Measurements from ENCODE around the gene C10orf71. TPM values are rescaled to one million over a fixed set of nuclear protein-coding genes. Genes with fewer than 3 reads are reported as not detected.

The C10orf71 gene
- total RNA-seq, 1 experiment from 2014 or later, result not detected

DNA sequence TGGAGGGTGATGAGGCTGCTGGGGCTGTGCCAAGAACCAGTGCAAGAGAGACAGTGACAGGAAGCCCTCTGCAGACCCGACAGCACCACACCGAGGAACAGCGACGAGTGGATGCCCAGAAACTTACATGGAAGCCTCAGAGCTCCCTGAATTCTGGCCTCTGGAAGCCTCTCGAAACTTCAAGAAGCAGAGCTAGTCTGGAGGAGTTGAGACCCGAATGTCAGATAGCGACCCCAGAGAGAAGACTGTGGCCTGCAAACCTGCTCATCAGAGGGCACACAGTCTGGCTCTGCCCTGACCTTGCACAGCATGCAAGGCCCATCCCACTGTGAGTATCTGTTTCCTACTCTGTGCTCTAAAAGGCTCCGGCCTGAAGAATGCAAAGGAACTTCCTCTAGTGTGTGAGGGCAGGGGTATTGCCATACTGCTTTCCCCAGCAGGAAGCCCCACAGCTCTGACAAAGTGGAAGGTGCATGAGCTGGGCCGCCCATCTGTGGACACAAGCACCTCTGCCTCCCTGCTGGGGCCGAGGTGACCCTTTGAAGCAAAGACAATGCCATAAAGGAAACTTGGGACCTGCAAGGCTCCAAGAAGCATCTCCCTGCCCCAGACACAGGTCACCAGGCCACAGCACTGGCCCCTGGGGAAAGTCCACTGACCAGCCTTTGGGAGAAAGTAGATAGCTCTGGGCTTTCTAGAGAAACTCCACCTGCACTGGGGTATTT, 10.5 kb upstream of the C10orf71 start:
- DNase-seq (ENCODE audit: low read depth), result no peak
- in situ Hi-C loops (cut with HindIII; ENCODE audit: low pct_unique_long_range_greater_than_20kb, low sequenced_read_pairs), result no loop called here

DNA sequence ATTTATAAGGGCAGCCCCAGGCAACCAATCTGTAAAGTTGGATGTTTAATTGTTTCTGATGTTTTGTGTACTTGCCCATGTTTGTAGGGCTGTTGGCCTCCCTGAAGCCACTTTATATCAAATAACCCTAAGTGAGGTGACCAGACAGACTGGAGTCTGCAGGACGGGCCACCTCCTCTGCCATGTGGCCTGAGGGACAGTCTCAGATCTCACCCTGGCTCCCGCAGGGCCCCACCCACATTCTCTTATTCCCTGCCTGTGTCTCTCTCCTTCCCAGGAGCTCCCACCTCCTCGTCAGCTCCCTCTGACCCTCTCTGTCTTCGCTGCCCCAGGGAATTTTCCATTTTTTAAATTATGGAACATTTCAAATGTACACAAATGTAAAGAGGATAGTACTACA, 9.5 kb upstream of the C10orf71 start:
- in situ Hi-C loops (cut with HindIII; ENCODE audit: low pct_unique_long_range_greater_than_20kb, low sequenced_read_pairs), result no loop called here
- no peak for DNase-seq (ENCODE audit: low read depth)

DNA sequence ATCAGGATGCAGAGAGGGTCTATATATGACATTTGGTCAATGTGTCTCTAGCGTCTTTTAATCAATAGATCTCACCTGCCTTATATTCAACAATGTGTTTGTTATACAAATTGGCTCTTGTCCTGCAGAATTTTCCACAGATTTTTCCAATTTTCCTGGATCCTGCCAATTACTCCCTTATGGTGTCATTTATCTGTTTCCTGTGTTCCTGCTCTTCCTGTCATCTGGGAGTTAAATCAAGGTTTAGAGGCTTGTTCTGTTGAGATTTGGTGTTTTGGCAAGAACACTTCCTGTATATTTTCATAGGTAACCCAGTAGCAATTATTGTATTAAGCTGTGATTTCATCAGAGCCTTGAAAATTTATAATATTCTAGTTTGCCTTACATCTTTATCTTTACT, 8.8 kb upstream of the C10orf71 start:
- DNase-seq (ENCODE audit: low read depth), result no peak
- in situ Hi-C loops (cut with HindIII; ENCODE audit: low pct_unique_long_range_greater_than_20kb, low sequenced_read_pairs), result no loop called here

DNA sequence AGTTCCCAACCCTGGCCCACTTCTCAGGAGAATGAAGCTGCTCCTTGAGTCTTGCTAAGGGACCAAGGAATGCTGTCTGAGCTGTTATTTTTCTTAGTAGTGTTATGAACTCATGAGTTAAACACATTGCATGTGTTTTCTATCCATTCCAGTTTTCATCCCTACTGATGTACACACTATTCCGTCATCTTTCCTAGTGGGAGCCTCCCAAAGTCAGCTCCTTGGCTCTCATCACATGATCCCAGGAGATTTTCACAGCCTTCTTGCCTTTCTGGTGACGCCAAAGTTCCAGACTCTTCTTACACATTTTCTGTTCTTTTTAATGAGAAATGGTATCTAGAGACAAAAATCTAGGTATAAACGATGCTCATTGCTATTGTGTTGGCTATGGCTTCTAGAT, 8.4 kb upstream of the C10orf71 start:
- no peak for DNase-seq (ENCODE audit: low read depth)
- in situ Hi-C loops (cut with HindIII; ENCODE audit: low pct_unique_long_range_greater_than_20kb, low sequenced_read_pairs), result no loop called here

DNA sequence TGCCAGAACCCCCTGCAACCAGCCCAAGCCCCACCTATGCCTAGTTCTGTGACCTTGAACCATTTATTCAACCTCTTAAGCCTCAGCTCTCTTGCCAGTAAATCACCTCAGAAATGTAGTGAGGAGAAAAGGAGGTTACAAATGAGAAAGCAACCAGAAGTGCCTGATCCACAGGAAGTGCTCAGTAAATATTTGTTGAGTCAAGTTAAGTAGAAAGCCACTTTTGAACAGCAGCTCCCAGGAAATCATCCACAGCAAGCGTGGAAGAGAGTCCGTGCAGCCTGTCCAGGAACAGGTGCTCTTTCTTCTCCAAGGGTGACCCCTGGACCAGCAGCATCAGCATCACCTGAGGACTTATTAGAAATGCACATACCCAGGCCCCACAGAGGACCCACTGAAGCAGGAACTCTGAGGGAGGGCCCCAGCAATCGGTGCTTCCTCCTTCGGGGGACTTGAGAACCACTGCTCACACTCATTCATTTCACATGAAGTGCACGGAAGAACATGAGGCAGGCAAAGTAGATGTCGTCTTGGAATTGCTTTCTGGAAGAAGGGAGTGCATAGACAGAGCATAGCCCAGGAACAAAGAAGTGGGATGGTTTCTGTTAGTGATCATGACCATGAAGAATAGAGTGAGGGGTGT, 6.3 kb upstream of the C10orf71 start:
- in situ Hi-C loops (cut with HindIII; ENCODE audit: low pct_unique_long_range_greater_than_20kb, low sequenced_read_pairs), result no loop called here
- DNase-seq (ENCODE audit: low read depth), result no peak

DNA sequence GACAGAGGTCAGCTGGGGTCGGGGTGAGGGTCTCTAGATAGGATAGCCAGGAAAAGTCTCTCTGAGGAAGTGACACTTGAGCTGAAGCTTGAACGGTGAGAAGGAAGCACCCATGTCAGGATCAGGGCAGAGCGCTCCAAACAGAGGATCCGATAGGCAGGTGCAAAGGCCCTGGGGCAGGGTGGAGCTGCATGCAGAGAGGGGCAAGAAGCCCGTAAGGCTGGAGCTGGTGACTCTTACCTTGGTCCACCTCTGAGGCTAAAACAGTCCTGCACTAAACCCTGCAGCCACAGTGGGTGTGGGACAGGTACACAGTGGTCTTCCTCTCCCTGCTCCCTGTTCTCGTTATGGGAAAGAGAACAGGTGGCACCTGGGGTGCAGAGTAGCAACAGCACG, 5.8 kb upstream of the C10orf71 start:
- DNase-seq (ENCODE audit: low read depth), result no peak
- in situ Hi-C loops (cut with HindIII; ENCODE audit: low pct_unique_long_range_greater_than_20kb, low sequenced_read_pairs), result no loop called here

DNA sequence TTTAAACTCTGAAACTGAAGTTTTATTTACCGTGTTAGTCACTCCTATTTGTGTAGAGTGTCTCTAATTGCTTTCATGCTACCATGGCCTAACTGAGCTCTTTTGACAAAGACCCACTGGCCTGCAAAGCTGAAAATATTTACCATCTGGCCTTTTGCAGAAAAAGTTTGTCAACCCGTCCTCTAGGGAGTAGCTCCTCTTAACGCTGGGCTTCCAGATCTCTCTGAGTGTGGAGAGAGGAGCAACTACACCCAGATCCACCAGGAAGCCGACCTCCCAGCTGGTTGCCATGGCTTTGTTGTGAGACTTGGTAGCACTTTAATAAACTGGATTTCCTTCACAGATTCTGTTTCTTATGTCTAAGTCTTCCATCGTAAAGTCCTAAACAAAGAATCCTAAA, 4.2 kb upstream of the C10orf71 start:
- DNase-seq (ENCODE audit: low read depth), result no peak

DNA sequence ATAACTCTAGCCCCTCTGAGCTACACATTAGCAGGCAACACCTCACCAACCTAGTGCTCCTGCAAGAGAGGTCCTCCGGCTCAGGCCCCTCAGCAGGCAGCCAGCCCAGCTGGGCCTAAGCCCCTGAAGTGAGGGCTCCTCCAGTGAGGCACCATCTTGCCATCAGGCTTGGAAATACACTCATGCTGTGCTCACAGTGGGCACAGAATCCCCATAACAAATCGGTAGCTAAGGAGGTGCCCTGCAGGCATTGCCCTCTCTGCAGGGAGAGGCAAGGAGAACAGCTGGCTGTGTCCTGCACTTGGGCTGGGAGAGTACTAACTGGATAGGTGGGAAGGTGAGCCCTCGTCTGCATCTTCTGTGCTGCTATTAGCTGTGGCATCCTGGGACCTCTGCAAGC, 3.7 kb upstream of the C10orf71 start:
- DNase-seq (ENCODE audit: low read depth), result no peak
- in situ Hi-C loops (cut with HindIII; ENCODE audit: low pct_unique_long_range_greater_than_20kb, low sequenced_read_pairs), result no loop called here

More for the DNA sequence above, 4.2 kb upstream of the C10orf71 start:
- in situ Hi-C loops (cut with HindIII; ENCODE audit: low pct_unique_long_range_greater_than_20kb, low sequenced_read_pairs), result no loop called here

DNA sequence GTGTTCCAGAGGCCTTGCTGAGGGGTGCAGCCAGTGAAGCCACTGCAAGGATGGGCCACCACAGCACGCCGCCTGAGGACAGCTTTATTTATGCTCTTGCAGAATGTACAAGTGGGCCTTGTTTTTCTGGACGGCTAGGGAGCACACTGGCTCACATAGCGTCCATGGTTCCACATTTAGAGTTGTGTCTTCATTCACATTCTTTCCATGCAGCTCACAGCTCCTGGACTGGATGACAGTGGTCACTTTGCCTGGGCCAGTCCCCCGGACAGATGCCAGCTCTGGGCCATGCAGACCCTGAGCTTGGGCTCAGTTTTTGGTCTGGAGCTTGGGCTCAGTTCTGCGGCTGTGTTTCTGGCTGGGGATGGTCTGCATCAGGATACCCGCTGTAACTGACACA, 2.6 kb upstream of the C10orf71 start:
- in situ Hi-C loops (cut with HindIII; ENCODE audit: low pct_unique_long_range_greater_than_20kb, low sequenced_read_pairs), result no loop called here
- no peak for DNase-seq (ENCODE audit: low read depth)

DNA sequence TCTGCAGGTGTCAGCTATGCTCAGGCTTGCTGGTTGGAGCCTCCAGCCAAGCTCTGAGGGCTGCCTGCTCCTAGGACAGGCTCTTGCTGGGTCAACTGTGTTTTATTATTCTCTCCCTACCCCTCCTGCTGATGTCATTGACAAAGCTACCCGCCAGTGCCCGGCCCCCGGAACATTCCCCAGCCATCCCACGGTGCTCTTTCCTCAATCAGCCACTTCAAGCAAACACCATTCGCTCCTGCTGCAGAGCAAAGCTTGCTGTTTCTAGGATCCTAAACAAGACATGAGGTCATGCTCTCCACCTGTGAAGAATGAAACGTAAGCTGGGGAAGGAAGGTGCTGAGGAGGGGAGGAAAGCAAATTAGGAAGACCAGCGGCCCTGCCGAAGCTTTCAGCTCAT, 2.1 kb upstream of the C10orf71 start:
- in situ Hi-C loops (cut with HindIII; ENCODE audit: low pct_unique_long_range_greater_than_20kb, low sequenced_read_pairs), result no loop called here
- no peak for DNase-seq (ENCODE audit: low read depth)

DNA sequence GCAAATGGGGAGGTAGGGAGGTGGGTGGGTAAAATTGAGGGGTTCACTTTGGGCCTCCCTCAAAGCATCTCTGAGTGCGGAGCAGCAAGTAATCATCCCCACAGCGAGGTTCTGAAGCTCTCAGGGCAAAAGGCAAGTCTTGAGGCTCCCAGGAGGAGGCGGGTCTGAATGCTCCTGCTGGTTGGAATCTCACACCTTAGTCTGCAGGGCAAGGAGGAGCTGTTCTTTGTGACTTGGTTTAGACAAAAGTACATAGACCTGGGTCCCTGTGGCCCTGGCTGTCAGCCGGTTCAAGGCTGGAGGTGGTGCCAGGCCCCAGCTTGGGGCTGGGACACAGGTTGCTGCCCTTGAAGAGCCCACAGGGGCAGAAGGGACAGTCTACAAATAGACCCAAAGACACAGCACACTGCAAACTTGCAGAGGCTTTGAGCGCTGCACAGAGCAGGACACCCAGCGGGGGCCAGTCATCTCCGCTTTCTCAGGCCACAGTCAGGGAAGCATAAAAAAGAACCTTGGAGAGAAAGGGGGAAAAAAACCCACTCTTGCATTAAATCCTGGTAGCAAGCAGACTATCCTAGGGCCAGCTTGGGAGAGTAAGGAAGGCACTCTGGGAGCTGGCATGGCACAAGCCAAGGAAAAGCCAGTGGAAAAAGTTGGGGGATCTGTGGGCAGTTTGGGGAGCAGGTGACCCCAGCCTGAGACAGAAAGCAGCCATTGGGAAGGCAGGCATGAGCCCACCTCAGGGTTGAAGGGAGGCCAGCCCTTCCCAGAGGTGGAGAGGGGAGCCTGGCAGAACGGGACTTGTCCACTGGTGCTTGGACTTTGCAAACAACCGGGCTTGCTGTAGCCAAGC, 926 bp upstream of the C10orf71 start:
- no peak for DNase-seq (ENCODE audit: low read depth)
- in situ Hi-C loops (cut with HindIII; ENCODE audit: low pct_unique_long_range_greater_than_20kb, low sequenced_read_pairs), result no loop called here

DNA sequence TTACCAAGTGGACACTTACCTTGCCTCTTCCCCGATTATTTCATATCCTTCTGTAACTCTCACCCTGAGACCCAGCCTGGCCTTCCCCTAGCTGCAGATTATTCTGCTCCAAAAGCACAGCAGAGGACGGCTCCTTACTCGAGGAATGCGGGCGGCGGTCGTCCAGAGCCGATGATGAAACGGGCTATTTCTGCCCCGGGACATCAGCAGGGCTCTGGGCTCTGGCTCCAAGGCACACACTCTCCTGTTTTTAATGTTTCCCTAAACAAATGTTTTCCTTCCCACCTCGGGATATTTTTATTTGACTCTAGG, 343 bp upstream of the C10orf71 start:
- in situ Hi-C loops (cut with HindIII; ENCODE audit: low pct_unique_long_range_greater_than_20kb, low sequenced_read_pairs), result no loop called here
- no peak for DNase-seq (ENCODE audit: low read depth)

DNA sequence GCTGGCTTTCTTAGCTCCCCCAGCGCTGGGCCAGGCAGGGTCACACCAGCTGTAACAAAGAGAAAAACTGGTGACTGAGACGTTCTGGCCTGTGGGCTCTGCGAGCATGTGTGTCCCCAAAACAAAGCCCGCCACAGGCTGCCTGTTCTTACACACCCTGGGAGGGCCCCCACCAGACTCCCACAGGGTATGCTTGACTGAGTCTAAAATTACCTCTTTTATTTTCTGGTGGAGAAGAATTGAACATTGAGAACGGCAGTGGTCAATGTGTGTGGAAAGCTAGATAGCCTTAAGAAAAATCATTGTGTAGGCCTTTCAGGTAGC, 808 bp downstream of the C10orf71 start:
- in situ Hi-C loops (cut with HindIII; ENCODE audit: low pct_unique_long_range_greater_than_20kb, low sequenced_read_pairs), result no loop called here
- DNase-seq (ENCODE audit: low read depth), result no peak

DNA sequence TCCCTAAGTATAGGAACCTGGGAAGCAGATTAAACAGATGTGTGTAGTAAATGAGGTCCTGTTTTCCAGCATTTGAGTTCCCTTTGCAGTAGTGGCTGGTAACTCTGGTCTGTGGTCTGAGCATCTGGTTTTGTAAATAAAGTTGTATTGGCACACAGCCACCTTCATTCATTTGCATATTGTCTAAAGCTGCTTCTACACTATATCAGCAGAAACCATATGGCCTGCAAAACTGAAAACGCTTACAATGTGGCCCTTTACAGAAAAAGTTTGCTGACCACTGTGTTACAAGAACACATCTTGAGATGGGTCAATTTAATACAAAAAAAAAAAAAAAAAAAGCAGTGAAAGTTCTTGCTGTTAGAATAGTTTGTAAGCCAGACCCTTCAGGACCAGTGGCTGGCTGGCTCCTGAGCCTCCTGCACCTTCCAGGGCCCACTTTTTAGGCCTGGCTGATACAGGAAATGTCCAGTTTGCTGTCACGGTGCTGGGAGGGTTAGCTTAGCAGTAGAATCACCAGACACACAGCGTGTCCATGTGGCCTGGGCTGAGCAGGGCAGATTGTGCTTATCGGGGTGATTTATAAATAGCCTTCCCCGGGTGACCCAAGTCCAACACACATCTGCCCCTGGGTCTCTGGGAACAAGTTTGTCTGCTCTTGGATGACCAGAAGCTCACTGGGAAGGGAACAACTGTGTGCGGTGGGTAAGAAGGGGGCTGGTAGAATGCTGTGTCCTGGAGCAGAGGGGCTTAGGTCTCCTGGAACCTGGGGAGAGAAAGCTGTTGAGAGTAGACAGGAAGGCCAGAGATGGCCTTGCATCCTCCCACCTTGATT, 1.4 kb downstream of the C10orf71 start:
- in situ Hi-C loops (cut with HindIII; ENCODE audit: low pct_unique_long_range_greater_than_20kb, low sequenced_read_pairs), result no loop called here
- no peak for DNase-seq (ENCODE audit: low read depth)

DNA sequence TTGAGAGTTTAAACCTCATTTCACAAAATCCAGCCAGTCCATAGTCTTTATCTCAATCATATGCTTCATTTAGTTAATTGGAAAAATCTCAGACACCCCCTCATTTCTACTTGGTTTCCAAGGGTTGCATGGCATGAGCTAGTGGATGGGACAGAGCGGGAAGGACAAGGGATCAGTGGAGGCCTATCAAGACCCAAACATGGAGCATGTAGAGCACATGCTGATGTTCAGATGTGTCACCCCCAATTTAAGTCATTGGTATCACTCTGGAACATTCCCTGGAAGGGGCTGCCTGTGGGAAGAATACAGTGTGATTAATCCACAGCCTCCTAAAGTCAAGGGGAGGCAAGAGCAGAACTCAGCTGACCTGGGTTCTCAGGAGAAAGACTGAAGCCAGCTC, 2.3 kb downstream of the C10orf71 start:
- in situ Hi-C loops (cut with HindIII; ENCODE audit: low pct_unique_long_range_greater_than_20kb, low sequenced_read_pairs), result no loop called here
- no peak for DNase-seq (ENCODE audit: low read depth)

DNA sequence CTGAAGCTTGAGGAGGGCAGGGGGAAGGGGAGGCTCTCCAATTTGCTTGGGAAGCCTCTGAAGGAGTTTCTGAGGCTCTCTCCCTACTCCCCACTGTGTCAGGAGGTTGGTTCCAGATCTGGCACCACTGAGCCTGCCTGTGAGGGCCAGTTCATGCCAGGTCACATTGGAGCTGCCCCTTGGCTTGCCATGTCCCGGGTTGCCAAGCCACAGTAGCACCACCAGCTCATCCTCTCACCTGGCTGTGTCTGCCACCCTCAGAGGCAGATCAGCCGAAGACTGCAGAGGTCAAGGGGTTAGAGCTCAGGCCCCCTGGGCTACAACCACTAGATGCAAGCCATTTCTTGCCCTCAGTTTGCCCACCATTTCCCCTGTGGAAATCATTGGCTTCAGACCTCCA, 3.1 kb downstream of the C10orf71 start:
- no peak for DNase-seq (ENCODE audit: low read depth)
- in situ Hi-C loops (cut with HindIII; ENCODE audit: low pct_unique_long_range_greater_than_20kb, low sequenced_read_pairs), result no loop called here

DNA sequence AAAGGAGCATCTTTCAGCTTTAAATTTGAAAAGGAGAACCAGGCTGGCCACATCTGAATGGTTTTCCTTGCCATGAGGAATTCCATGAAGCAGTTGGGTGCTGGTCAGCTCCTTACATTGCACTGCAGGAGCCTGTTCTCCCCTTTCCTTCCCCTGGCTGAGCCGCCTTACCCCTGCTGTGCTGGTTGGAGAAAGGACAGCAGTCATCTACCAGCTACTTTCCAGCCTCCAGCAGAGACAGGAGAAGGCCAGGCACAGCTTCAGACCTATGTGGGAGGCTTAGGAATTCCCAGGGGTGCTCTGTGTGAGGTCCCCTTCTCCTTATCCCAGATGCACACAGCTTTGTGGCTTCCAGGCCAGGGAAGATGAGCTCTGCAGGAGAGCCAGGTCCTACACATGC, 4.7 kb downstream of the C10orf71 start:
- in situ Hi-C loops (cut with HindIII; ENCODE audit: low pct_unique_long_range_greater_than_20kb, low sequenced_read_pairs), result no loop called here
- no peak for DNase-seq (ENCODE audit: low read depth)

DNA sequence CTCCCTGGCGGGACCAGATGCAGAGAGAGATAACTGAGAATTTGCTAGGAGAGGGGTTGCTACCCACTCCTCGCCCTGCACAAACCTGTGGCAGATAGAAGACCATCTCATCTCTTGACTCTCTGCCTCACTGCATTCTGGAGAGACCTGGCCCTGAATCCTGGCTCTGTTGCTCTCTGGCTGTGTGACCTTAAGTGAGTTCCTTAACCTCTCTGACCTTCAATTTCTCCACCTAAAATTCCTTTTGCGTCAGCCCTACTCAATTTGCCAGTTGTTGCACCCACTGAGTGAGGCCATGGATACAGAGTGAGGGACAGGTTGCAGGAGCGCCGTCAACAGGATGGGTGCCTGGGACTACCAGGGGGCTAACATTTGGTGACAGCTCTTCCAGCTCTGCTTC, 5.2 kb downstream of the C10orf71 start:
- in situ Hi-C loops (cut with HindIII; ENCODE audit: low pct_unique_long_range_greater_than_20kb, low sequenced_read_pairs), result no loop called here
- DNase-seq (ENCODE audit: low read depth), result no peak

DNA sequence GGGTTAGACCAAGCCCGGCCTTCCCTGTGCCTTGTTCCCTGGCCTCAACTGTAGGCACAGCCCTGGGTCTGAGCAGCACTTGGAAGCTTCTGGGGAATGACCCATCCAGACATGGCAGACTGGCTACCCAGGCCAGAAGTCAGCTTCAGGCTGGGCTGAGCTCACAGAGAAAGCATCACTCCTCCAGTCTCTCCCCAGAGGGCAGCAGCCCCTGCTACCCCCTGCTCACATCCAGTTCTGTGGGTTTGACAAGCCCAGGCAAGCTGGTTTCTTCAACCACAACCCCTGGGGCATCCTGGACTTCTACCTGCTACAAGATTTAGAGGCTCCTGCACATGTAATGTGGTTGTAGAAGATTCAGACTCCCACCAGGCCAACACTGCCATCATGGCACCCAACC, 9.0 kb downstream of the C10orf71 start:
- in situ Hi-C loops (cut with HindIII; ENCODE audit: low pct_unique_long_range_greater_than_20kb, low sequenced_read_pairs), result no loop called here
- DNase-seq (ENCODE audit: low read depth), result no peak

Measured in Caki2 (cell line).